Suppressor macrophage treated with lipopolysaccharide for 4 hours (primary cell): Measurements from ENCODE around the gene CYP1A1.
"Not testable (repeated sequence)": the region's sequence is repeated elsewhere in the genome, so short reads cannot be mapped to it uniquely, and the experiment has no call there.

ENCODE experiments used
- DNase-seq: peaks from one replicate; pipeline ENCODE4 v3.0.0-alpha.2; 2020

The CYP1A1 gene

DNA sequence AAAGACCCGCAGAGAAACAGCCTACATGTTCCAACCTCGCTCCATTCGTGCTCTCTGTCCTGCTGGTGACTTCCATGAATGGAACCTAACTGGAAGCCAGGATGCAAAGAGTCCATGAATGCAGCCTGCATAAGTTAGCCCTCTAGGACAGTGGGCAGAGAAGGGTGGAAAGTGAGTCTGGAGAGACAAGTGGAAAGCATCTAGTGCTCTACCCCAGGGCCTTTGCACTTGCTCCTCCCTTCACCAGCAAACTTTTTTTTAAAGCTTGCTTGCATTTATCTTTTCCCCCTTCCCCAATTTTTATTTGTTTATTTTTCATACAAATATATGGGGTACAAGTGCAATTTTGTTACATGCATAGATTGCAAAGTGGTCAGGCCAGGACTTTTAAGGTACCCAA is 7.9 kb upstream of the CYP1A1 start:
- DNase-seq, result no peak

GRCh38 chr15:74732846-74733245 is 7.5 kb upstream of the CYP1A1 start:
- no peak for DNase-seq

GRCh38 chr15:74730619-74731316 is 5.4 kb upstream of the CYP1A1 start:
- DNase-seq, result no peak

GRCh38 chr15:74729372-74729771 is 4.0 kb upstream of the CYP1A1 start:
- DNase-seq, result not testable (repeated sequence)

DNA sequence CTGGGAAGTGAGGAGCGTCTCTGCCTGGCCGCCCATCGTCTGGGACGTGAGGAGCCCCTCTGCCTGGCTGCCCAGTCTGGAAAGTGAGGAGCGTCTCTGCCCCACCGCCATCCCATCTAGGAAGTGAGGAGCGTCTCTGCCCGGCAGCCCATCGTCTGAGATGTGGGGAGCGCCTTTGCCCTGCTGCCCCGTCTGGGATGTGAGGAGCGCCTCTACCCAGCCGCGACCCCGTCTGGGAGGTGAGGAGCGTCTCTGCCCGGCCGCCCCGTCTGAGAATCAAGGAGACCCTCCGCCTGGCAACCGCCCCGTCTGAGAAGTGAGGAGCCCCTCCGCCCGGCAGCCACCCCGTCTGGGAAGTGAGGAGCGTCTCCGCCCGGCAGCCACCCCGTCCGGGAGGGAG is 3.4 kb upstream of the CYP1A1 start:
- DNase-seq, result not testable (repeated sequence)

DNA sequence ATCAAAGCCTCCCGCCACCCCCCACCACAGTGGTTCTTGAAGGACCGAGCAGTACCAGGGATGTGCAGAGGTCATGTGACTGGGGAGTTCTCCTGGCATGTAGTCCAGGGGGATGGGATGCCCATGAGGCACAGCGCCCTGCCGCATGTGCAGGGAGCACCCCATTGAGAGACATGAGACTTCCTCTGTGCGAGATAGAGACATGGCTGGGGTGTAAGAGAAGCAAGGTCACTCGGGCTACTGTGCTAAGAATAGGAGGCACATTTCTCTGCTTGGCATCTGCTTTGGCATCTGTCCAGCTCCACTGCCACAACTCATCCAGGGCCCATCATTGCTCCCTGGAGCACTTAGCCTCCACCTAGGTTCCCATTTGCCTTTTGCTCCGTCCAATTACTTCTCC is 2.4 kb upstream of the CYP1A1 start:
- DNase-seq, result no peak

DNA sequence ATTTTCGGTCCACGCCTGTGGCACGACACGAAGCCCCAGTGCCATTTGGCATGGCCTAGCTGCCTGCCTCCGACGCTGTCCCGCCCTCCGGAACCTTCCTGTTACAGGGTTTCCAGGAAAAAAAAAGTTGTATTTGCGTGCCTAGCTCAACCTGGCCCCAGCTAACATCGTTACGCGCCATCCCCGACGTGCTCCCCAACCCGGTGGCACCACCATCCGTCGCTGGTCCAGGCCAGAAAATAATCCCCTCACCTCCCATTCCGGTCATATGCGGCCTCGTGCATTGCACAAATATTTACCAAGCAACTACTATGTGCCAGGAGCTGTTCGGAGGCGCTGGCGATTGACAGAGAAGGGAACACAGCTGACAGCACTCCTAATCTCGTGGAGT is 1.4 kb upstream of the CYP1A1 start:
- DNase-seq, result no peak

DNA sequence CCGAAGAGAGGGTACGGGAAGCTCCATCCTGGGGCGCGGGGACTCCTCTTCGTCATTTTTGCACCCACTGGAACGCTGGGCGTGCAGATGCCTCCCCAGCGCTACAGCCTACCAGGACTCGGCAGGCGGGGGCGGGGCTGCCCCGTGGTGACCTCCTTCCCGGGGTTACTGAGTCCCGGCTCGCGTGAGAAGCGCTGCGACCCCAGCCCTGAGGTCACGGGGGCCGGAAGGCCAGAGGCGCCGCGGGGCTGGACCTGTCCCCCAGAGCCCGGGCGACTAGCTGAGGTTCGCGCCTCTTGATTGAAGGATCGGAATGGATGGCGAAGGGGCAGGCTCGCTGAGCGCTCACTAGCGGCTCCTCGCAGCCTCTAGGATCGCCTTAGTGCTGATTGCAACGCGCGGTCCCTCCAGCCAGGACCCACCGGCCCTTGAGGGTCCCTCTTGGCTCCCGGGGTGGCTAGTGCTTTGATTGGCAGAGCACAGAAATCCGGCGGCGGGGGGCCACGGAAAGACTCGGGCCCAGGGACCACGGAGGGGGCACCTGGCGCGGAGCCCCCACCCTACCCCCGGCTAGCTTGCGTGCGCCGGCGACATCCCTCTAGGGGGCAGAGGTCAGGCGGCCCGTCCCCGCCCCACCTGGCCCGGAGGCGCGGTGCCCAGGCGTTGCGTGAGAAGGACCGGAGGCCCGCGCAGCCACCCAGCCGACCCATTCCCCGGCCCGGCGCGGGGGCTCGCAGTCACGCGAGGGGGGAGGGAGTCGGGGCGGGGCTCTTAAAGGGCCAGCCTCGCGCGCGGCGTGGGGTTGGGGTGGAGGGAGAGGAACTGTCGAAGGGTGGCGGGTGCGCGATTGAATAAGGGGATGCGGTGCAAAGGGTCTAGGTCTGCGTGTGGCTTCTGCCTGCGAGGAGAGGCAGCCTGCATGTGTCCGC is 781 bp upstream of the CYP1A1 start:
- DNase-seq, result peak; percentile 27

DNA sequence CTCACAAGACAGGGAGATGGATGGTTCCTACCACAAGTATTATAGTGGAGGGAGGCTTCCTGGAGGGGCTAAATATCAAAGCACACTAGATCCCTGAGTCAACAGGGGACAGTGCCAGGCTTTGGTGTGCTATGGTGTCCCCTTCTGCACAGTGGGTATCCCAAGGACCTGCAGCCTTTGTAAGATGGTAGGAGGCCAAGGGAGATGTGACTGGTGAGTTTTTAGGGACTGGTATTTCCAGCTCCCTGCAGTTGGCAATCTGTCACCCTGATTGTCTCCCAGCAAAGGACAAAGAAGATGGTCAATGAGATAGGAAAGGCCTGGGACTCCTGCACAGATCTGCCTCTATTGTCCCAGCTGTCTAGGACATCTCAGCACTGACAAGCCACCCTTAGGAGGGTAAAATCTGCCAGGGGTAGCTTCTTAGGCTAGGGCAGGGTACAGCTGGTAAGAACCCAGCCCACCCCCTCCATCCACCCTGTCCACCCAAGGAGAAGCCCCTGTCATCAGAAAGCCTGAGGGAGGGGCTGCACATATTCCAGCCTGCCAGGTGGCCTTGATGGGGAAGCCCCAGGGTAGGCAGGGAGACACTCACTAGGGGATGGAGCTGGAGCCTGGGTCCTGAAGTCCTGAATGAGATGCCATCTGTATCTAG is 631 bp downstream of the CYP1A1 start:
- no peak for DNase-seq

- peak; percentile 17 for DNase-seq
These were observed 1.5 kb downstream of the CYP1A1 start for GRCh38 chr15:74723754-74724334.

- no peak for DNase-seq
These were observed 2.1 kb downstream of the CYP1A1 start for GRCh38 chr15:74723187-74723586.

DNA sequence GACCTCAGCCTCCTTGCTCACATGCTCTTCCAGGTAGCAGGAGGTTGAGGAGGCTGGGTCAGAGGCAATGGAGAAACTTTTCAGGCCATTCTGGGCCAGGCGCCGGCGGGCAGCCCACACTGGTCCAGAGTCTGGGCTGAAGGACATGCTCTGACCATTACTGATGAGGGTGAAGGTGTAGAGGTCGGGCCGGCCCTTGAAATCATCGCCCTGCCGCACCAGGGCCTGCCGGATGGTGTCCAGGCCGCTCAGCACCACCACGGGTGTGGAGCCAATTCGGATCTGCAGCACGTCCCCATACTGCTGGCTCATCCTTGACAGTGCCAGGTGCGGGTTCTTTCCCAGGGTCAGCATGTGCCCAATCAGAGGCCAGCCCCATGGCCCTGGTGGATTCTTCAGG is 2.7 kb downstream of the CYP1A1 start:
- DNase-seq, result no peak

- peak; percentile 41 for DNase-seq
These were observed 8.7 kb downstream of the CYP1A1 start for GRCh38 chr15:74716651-74717050.

DNA sequence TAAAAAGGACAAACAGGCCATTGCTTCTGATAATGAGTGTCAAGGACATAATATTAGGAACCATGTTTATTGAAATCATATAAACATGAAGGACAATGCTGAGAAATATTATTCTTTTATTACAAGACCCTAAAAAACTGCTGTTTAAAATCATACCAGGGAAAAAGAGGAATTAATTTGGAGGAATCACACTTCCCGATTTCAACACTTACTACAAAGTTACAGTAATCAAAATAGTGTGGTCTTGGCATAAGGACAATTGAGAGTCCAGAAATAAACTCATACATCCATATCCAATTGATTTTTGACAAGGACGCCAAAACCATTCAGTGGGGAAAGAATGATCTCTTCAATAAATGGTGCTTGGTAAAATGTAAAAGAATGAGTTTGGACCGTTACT is 13.0 kb downstream of the CYP1A1 start:
- DNase-seq, result peak; percentile 44

- no peak for DNase-seq
These were observed 14.8 kb downstream of the CYP1A1 start for GRCh38 chr15:74710319-74711094.

- DNase-seq, result no peak
These were observed 15.4 kb downstream of the CYP1A1 start for GRCh38 chr15:74709892-74710291.

DNA sequence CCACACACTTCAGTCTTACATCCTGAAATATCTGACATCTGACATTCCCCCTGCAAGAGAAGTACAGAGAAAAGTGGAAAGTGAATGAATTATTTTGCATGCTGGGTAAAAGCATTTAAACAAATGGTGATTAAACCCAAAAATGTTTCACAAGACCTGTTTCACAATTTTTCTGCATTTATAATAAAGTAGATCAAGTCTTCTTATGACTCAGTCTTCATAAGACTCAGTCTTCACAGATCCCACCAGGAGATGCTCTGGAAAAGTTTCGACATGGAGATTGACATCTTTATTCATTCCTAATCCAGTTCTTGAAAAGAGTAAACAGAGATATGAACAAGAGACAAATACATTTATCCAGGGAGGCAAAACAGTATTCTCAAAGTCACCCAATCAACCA is 16.3 kb downstream of the CYP1A1 start:
- DNase-seq, result peak; percentile 61

DNA sequence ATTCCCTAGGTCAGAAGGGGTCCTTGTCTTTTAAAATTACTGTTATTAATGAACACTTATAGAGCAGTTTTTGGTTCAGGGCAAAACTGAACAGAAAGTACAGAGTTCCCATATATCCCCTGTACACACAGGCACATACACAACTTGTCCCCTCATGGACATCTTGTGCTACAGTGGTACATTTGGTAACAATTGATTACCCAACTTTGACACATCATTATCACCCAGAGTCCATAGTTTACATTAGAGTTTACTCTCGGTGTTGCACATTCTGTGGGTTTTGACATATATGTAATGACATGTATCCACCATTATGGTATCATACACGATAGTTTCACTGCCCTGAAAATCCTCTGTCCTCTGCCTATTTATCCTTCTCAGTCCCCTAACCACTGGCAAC is 28.5 kb downstream of the CYP1A1 start:
- DNase-seq, result no peak

GRCh38 chr15:74696398-74696729 is 29.0 kb downstream of the CYP1A1 start:
- DNase-seq, result no peak

DNA sequence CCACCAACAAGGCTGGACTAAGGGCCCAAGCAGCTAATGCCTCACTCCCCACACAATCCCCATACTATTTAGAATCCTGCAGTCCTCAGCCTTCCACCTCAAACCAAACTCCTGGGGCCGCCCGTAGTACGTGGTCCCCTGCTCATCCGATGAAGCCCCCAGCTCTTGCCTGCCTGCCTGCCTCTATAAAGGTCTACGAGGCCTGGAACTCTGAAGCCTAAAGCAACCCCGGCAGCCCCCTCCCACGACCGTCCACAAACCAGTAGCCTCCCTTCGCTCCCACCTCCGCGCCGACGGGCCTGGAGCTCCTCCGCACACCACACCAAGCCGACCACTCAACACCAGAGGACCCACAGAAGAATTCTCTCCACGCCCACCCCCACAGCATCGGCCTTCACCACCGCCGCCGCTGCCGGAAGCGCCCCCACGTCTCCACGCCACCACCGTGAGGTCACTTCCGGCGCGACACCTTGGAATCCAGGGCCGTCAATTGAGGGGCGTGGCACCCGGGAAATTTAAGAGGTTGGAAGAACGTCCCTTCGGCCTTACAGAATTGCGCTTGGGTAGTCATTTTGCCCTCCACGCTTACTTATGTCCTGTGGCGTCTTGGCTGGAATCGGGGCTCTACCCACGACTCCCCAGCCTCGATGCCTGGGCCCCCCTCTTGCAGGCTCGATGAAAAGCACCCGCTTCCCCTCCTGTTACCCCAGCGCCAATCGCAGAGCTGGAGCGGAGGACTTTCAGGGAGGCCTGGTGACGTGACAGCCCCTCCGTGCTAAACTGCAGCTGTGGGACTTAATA is 29.5 kb downstream of the CYP1A1 start, which contains the start of gene EDC3:
EDC3 (minus strand) TSS at position 428 of the 801 bp plus-strand sequence. CDS start 20,900 bp downstream, outside the sequence.
- peak; percentile 92 for DNase-seq

DNA sequence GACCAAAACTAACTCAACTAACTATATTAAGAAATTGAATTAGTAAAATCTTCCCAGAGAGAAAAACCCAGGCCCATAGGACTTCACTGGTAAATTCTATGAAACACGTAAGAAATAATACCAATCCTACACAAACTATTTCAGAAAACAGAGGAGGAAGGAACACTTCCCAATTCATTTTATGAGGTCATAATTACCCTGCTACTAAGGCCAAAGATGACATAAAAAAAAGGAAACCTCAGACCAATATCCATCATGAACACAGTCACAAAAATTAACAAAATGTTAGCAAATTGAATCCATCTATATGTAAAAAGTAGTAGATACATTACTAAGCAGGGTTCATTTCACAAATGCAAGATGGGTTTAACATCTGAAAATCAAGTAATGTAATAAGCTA is 33.0 kb downstream of the CYP1A1 start:
- DNase-seq, result no peak

DNA sequence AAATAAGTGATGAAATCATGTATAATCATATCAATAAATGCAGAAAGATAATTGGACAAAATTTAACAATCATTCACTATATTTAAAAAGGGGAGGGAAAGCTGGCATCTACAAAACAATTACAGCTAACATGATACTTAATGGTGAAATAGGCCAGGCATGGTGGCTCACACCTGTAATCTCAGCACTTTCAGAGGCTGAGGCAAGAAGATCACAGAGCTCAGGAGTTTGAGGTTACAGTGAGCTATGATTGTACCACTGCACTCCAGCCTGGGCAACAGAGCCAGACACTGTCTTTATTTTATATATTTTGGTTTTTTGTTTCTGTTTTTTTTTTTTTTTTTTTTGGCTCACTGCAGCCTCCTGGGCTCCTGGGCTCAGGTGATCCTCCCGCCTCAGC is 41.6 kb downstream of the CYP1A1 start:
- DNase-seq, result no peak
